Measurements from ENCODE around the gene MRPL52.
A peak's percentile ranks its signal among the peaks of the same experiment; 100 is the strongest.

GRCh38 chr14:22829661-22830442 lies at the start of gene MRPL52:
- TF ChIP-seq POLR2A (IDR thresholded peaks at IDR 0.05) (no peak), POLR2AphosphoS5 (IDR thresholded peaks at IDR 0.05) (peak; percentile 94)
- TF ChIP-seq, protein P1, sequence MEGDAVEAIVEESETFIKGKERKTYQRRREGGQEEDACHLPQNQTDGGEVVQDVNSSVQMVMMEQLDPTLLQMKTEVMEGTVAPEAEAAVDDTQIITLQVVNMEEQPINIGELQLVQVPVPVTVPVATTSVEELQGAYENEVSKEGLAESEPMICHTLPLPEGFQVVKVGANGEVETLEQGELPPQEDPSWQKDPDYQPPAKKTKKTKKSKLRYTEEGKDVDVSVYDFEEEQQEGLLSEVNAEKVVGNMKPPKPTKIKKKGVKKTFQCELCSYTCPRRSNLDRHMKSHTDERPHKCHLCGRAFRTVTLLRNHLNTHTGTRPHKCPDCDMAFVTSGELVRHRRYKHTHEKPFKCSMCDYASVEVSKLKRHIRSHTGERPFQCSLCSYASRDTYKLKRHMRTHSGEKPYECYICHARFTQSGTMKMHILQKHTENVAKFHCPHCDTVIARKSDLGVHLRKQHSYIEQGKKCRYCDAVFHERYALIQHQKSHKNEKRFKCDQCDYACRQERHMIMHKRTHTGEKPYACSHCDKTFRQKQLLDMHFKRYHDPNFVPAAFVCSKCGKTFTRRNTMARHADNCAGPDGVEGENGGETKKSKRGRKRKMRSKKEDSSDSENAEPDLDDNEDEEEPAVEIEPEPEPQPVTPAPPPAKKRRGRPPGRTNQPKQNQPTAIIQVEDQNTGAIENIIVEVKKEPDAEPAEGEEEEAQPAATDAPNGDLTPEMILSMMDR (IDR thresholded peaks at IDR 0.05): peak in 1 of 4 experiments; percentile 7
